OCI-LY3 (cell line): ENCODE data around the gene NLRC5.
A peak's percentile ranks its signal among the peaks of the same experiment; 100 is the strongest.

Experiments
- H2AFZ ChIP-seq: fragments of 200-600, 300-600 bp; shearing (Covaris generic); 2 replicates; pipeline ENCODE4 v1.6.0; 2014; ENCODE audit warnings: antibody characterized with exemption, low read depth, low read length
- H3K27ac ChIP-seq: fragments of 200-600, 300-600 bp; sonication (generic); 2 replicates; pipeline ENCODE4 v1.5.1; 2014; ENCODE audit warnings: mild to moderate bottlenecking, low read length, moderate library complexity, mixed read lengths
- H3K27me3 ChIP-seq: fragments of 200-600, 300-600 bp; sonication (generic); 2 replicates; pipeline ENCODE4 v1.6.1; 2014; ENCODE audit warnings: low read depth, low read length, mixed read lengths
- H3K36me3 ChIP-seq: fragments of 200-600, 300-600 bp; sonication (generic); replicated peaks from 2 replicates; pipeline ENCODE3; 2014; ENCODE audit warnings: low read depth, low read length, mixed read lengths
- H3K4me1 ChIP-seq: fragments of 300-600, 200-600 bp; sonication (generic); 2 replicates; pipeline ENCODE4 v1.6.1; 2014; ENCODE audit warnings: low read length, mixed read lengths
- H3K4me2 ChIP-seq: fragments of 200-600, 300-600 bp; sonication (generic); 2 replicates; pipeline ENCODE4 v1.6.1; 2014; ENCODE audit warnings: low read length, mixed read lengths
- H3K4me3 ChIP-seq: fragments of 300-600, 200-600 bp; sonication (generic); 2 replicates; pipeline ENCODE4 v1.5.1; 2014; ENCODE audit warnings: antibody characterized with exemption, mild to moderate bottlenecking, low read length, moderate library complexity
- H3K79me2 ChIP-seq: fragments of 300-600, 200-600 bp; shearing (Covaris generic); 2 replicates; pipeline ENCODE4 v1.6.1; 2014; ENCODE audit warnings: mild to moderate bottlenecking, low read length, mixed read lengths
- H3K9ac ChIP-seq: fragments of 300-600, 200-600 bp; shearing (Covaris generic); 2 replicates; pipeline ENCODE4 v1.6.0; 2014; ENCODE audit warnings: mild to moderate bottlenecking, low read length, moderate library complexity
- H3K9me3 ChIP-seq: fragments of 200-600, 300-600 bp; shearing (Covaris generic); 2 replicates; pipeline ENCODE4 v1.6.1; 2014; ENCODE audit warnings: low read length, mixed read lengths; ENCODE audit not compliant: insufficient read depth
- H4K20me1 ChIP-seq: fragments of 200-600, 300-600 bp; sonication (generic); 2 replicates; pipeline ENCODE4 v1.6.1; 2016; ENCODE audit warnings: low read length, mixed read lengths; ENCODE audit not compliant: insufficient read depth
- EZH2phosphoT487 ChIP-seq: fragments of 200-600 bp; shearing (Covaris generic); IDR thresholded peaks from 2 replicates; pipeline ENCODE4 v1.6.1; 2018; ENCODE audit warnings: antibody characterized with exemption, mixed run types, low read depth
- TF ChIP-seq, protein P1 (sequence below): fragments of 200-600, 300-600 bp; sonication (generic); IDR thresholded peaks from 2 replicates; pipeline ENCODE4 v1.5.1; 2014; ENCODE audit warnings: antibody characterized with exemption, low read length, low read depth

NLRC5 gene

DNA sequence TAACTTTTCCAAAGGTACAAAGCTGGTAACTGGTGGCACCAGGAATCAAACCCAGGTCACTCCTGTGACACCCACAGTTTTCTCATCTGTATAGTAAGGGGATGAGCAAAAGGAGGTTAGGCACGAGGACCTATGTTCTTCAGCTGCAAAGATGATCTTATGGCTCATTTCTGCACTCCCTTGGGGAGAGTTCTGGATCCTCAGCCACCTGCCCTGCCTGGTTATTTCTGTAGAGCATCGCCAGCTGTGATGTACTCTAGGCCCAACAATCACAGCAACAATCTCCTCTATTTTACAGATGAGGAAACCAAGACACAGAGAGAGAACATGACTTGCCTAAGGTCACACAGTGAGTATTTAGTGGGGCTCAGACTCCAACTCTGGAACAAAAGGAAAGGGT, 97.6 kb downstream of the NLRC5 start:
- no peaks in the 10 kb centered on the region for H4K20me1 ChIP-seq

DNA sequence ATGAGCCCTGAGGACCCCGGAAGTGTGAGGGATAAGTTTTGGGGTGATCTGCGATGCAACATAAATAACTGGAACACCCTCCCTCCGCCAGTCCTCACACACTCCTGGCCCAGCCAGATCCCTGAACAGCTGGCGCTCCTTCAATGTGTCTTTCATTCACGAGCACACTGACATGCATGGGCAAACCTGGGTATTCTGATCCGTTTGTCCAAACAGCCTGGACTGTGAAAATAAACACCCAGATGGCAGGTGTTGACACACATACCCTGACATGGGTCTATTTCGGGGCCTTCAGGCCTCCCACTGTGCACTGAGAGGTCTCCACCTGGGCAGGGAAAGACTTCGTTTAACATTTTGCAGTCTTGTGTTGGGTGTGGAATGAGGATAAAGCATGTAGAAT, 100.0 kb downstream of the NLRC5 start:
- TF ChIP-seq, protein P1, sequence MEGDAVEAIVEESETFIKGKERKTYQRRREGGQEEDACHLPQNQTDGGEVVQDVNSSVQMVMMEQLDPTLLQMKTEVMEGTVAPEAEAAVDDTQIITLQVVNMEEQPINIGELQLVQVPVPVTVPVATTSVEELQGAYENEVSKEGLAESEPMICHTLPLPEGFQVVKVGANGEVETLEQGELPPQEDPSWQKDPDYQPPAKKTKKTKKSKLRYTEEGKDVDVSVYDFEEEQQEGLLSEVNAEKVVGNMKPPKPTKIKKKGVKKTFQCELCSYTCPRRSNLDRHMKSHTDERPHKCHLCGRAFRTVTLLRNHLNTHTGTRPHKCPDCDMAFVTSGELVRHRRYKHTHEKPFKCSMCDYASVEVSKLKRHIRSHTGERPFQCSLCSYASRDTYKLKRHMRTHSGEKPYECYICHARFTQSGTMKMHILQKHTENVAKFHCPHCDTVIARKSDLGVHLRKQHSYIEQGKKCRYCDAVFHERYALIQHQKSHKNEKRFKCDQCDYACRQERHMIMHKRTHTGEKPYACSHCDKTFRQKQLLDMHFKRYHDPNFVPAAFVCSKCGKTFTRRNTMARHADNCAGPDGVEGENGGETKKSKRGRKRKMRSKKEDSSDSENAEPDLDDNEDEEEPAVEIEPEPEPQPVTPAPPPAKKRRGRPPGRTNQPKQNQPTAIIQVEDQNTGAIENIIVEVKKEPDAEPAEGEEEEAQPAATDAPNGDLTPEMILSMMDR, result no peak
- TF ChIP-seq EZH2phosphoT487, result no peak
- Histone ChIP-seq H3K9ac (no peak overlapping the region), H3K9me3 (no peaks in the 10 kb centered on the region), H3K27me3 (peaks cover 15% of the 10 kb centered on the region), H3K79me2 (no peaks in the 10 kb centered on the region), H3K4me1 (peaks cover 9% of the 10 kb centered on the region), H4K20me1 (no peaks in the 10 kb centered on the region), H3K4me3 (no peak overlapping the region), H3K36me3 (no peaks in the 10 kb centered on the region), H3K4me2 (no peak overlapping the region), H3K27ac (no peak overlapping the region), H2AFZ (no peak overlapping the region)

More for the DNA sequence above, 97.6 kb downstream of the NLRC5 start:
- Histone ChIP-seq H3K4me3 (no peak overlapping the region), H3K27ac (no peak overlapping the region), H3K27me3 (peaks cover 8% of the 10 kb centered on the region), H3K4me1 (peaks cover 10% of the 10 kb centered on the region; the same call in 1 of the 2 replicates), H3K9ac (no peak overlapping the region), H3K4me2 (no peak overlapping the region), H3K79me2 (no peaks in the 10 kb centered on the region), H3K9me3 (no peaks in the 10 kb centered on the region), H2AFZ (no peak overlapping the region), H3K36me3 (no peaks in the 10 kb centered on the region)
- TF ChIP-seq, protein P1, result no peak
- no peak for TF ChIP-seq EZH2phosphoT487

DNA sequence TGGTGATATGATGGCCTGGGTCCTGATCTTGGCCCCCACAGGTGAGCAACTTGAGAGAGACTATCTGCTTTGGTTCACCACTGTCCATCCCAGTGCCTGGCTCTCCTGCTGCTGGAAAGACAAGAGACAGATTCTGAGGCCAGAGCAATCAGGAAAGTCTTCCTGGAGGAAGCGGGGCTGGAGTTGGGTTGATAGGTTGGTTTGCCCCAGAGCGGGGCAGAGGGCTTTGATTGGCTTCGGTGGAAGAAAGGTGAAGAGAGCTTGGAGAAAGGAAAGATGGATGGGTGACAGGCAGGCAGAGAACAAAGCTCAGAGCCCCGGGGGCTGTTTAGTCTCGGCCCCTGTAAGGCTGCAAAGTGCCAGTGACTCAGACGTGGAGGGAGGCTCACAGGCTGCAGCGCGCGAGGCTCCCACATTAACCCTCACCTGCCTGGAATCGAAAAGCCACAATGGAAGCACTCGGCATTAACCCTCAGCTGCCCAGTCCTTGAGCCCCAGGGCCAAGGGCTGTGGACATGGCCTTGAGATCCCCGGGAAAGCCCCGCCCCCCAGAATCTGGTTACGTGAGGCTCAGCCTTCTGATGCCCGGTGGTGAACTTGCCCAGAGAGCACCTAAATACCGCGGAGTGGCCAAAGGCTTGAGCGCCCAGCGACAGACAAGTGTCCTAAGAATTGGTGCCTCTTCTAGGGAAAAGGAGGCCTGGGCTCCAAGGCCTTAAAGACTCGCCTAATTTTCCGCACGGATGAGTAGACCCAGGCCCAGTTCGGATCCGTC, 102.0 kb downstream of the NLRC5 start:
- peaks cover 7% of the 10 kb centered on the region for H3K4me1 ChIP-seq

More for the DNA sequence above, 102.0 kb downstream of the NLRC5 start:
- no peaks in the 10 kb centered on the region for H3K36me3 ChIP-seq
- no peaks in the 10 kb centered on the region for H4K20me1 ChIP-seq
- H3K4me2 ChIP-seq, result peak overlapping the region; percentile 94
- H3K27ac ChIP-seq, result no peak overlapping the region
- H3K9ac ChIP-seq, result peak overlapping the region; percentile 69
- H3K79me2 ChIP-seq, result no peaks in the 10 kb centered on the region
- H3K9me3 ChIP-seq, result no peaks in the 10 kb centered on the region
- peaks cover 15% of the 10 kb centered on the region for H3K27me3 ChIP-seq
- TF ChIP-seq EZH2phosphoT487, result no peak
- TF ChIP-seq, protein P1, result no peak
- peak overlapping the region; percentile 68 for H2AFZ ChIP-seq
- H3K4me3 ChIP-seq, result peak overlapping the region; percentile 83
